Measurements from ENCODE around the gene HAPLN3.

HAPLN3 gene

GRCh38 chr15:88843334-88843733, 52.0 kb downstream of the HAPLN3 start:
- no peak for TF ChIP-seq CTCF (IDR thresholded peaks at IDR 0.05; ENCODE audit: low read depth, low read length)
- Histone ChIP-seq H3K9me3 (no peaks in the 10 kb centered on the region), H3K4me3 (ENCODE audit: low read depth, low read length) (no peak overlapping the region), H3K27me3 (no peaks in the 10 kb centered on the region; the same call in none of the 2 replicates), H3K4me1 (no peaks in the 10 kb centered on the region), H3K36me3 (no peaks in the 10 kb centered on the region)
- no peak for DNase-seq

GRCh38 chr15:88842156-88842555, 53.2 kb downstream of the HAPLN3 start:
- H3K9me3 ChIP-seq: no peaks in the 10 kb centered on the region
- no peak overlapping the region for H3K4me3 ChIP-seq (ENCODE audit: low read depth, low read length)
- no peak for TF ChIP-seq CTCF (IDR thresholded peaks at IDR 0.05; ENCODE audit: low read depth, low read length)
- H3K36me3 ChIP-seq: no peaks in the 10 kb centered on the region
- no peaks in the 10 kb centered on the region for H3K4me1 ChIP-seq
- H3K27me3 ChIP-seq: no peaks in the 10 kb centered on the region; the same call in 1 of the 2 replicates
- no peak for DNase-seq

- no peaks in the 10 kb centered on the region for H3K36me3 ChIP-seq
- H3K4me1 ChIP-seq: no peaks in the 10 kb centered on the region
- no peak for TF ChIP-seq CTCF (IDR thresholded peaks at IDR 0.05; ENCODE audit: low read depth, low read length)
- H3K4me3 ChIP-seq (ENCODE audit: low read depth, low read length): no peak overlapping the region
- no peaks in the 10 kb centered on the region; the same call in 1 of the 2 replicates for H3K27me3 ChIP-seq
- no peaks in the 10 kb centered on the region for H3K9me3 ChIP-seq
- no peak for DNase-seq
Observed at GRCh38 chr15:88841236-88841635, 54.1 kb downstream of the HAPLN3 start.

GRCh38 chr15:88839961-88840360, 55.4 kb downstream of the HAPLN3 start:
- no peaks in the 10 kb centered on the region; the same call in 1 of the 2 replicates for H3K27me3 ChIP-seq
- DNase-seq: no peak

GRCh38 chr15:88839146-88839545, 56.2 kb downstream of the HAPLN3 start:
- TF ChIP-seq CTCF (IDR thresholded peaks at IDR 0.05; ENCODE audit: low read depth, low read length): no peak
- DNase-seq: no peak

More at GRCh38 chr15:88839961-88840360, 55.4 kb downstream of the HAPLN3 start:
- no peak for TF ChIP-seq CTCF (IDR thresholded peaks at IDR 0.05; ENCODE audit: low read depth, low read length)
- Histone ChIP-seq H3K4me1 (no peaks in the 10 kb centered on the region), H3K4me3 (ENCODE audit: low read depth, low read length) (no peak overlapping the region), H3K9me3 (no peaks in the 10 kb centered on the region), H3K36me3 (no peaks in the 10 kb centered on the region)

GRCh38 chr15:88838667-88839066, 56.7 kb downstream of the HAPLN3 start:
- Histone ChIP-seq H3K36me3 (no peaks in the 10 kb centered on the region), H3K4me1 (no peaks in the 10 kb centered on the region), H3K27me3 (no peaks in the 10 kb centered on the region; the same call in 1 of the 2 replicates), H3K4me3 (ENCODE audit: low read depth, low read length) (no peak overlapping the region), H3K9me3 (no peaks in the 10 kb centered on the region)
- no peak for TF ChIP-seq CTCF (IDR thresholded peaks at IDR 0.05; ENCODE audit: low read depth, low read length)
- no peak for DNase-seq

More at GRCh38 chr15:88839146-88839545, 56.2 kb downstream of the HAPLN3 start:
- Histone ChIP-seq H3K9me3 (no peaks in the 10 kb centered on the region), H3K4me3 (ENCODE audit: low read depth, low read length) (no peak overlapping the region), H3K36me3 (no peaks in the 10 kb centered on the region), H3K27me3 (no peaks in the 10 kb centered on the region; the same call in 1 of the 2 replicates), H3K4me1 (no peaks in the 10 kb centered on the region)
